ENCODE data around the gene ZNF805. TPM values are rescaled to one million over a fixed set of nuclear protein-coding genes. Genes with fewer than 3 reads are reported as not detected.
A peak's percentile ranks its signal among the peaks of the same experiment; 100 is the strongest.

Gene ZNF805
- total and polyA plus RNA-seq, 2 of the 13 experiments (the other 11 are each of a cell fraction or from before 2014, with no cell fraction given), result 5.1 to 12.8 TPM

DNA sequence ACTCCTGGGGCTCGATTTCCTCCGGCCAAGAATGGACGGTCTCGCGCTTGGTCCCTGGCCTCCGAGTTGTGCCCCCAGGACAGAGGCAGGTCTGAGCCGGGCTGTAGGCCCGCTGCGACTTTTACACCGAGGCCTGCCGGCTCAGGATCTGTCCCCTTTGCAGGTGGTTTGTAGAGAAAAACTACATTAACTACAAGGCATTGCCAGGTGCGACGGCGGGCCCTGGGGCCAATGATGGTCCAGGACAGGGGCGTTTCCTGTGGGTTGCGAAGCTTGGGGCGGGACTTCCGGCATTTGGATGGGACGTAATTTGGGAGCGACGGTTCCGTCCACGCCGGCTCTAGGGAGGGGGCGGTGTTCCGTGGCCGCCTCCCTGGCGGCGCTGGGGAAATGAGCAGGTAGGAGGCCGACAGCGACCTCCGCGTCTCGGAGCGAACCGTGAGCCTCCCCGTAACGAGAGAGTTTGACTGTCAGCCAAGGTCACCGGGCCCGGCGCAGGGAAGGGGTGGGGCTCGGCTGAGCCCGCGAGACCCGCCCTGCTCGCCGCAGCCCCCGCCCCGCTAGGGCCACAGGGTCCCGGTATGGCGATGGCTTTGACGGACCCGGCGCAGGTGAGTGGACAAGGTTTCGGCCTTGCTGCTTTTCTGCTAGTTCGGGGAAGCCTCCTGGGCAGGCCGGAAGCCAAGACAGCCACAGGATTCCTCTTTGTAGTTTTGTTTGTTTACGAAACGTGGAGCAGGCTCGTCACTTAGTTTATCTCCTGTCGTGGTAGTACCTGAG lies at the start of gene ZNF805 (continued):
- no peak for TF ChIP-seq PRDM15 (CRISPR knock-in tag; IDR thresholded peaks at IDR 0.05)
- peak; percentile 95 for TF ChIP-seq ZMYM4 (CRISPR knock-in tag; IDR thresholded peaks at IDR 0.05)
- TF ChIP-seq, protein P1, sequence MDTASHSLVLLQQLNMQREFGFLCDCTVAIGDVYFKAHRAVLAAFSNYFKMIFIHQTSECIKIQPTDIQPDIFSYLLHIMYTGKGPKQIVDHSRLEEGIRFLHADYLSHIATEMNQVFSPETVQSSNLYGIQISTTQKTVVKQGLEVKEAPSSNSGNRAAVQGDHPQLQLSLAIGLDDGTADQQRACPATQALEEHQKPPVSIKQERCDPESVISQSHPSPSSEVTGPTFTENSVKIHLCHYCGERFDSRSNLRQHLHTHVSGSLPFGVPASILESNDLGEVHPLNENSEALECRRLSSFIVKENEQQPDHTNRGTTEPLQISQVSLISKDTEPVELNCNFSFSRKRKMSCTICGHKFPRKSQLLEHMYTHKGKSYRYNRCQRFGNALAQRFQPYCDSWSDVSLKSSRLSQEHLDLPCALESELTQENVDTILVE (CRISPR knock-in tag; IDR thresholded peaks at IDR 0.05), result peak; percentile 98
- TF ChIP-seq ZNF296 (CRISPR knock-in tag; conservative IDR thresholded peaks at IDR 0.05), result no peak
- TF ChIP-seq, protein P2, sequence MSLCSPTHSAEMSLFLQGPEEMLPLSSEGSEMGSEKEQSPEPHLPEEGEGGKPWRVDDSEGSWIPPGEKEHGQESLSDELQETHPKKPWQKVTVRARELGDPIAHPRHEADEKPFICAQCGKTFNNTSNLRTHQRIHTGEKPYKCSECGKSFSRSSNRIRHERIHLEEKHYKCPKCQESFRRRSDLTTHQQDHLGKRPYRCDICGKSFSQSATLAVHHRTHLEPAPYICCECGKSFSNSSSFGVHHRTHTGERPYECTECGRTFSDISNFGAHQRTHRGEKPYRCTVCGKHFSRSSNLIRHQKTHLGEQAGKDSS (CRISPR knock-in tag; IDR thresholded peaks at IDR 0.05; ENCODE audit: borderline replicate concordance, low read depth), result no peak; the same call in 1 of the 2 replicates
- no peak for TF ChIP-seq SETDB1 (CRISPR knock-in tag; IDR thresholded peaks at IDR 0.05; ENCODE audit: borderline replicate concordance)
- TF ChIP-seq ZNF224 (CRISPR knock-in tag; IDR thresholded peaks at IDR 0.05), result peak; percentile 72; the same call in 1 of the 2 replicates
- TF ChIP-seq ZNF777 (CRISPR knock-in tag; IDR thresholded peaks at IDR 0.05), result peak; percentile 65
- peak; percentile 97 for TF ChIP-seq ZNF639 (CRISPR knock-in tag; conservative IDR thresholded peaks at IDR 0.05)
- peak; percentile 67 for TF ChIP-seq ZEB1 (IDR thresholded peaks at IDR 0.05; ENCODE audit: insufficient replicate concordance, low read depth)
- TF ChIP-seq, protein P3, sequence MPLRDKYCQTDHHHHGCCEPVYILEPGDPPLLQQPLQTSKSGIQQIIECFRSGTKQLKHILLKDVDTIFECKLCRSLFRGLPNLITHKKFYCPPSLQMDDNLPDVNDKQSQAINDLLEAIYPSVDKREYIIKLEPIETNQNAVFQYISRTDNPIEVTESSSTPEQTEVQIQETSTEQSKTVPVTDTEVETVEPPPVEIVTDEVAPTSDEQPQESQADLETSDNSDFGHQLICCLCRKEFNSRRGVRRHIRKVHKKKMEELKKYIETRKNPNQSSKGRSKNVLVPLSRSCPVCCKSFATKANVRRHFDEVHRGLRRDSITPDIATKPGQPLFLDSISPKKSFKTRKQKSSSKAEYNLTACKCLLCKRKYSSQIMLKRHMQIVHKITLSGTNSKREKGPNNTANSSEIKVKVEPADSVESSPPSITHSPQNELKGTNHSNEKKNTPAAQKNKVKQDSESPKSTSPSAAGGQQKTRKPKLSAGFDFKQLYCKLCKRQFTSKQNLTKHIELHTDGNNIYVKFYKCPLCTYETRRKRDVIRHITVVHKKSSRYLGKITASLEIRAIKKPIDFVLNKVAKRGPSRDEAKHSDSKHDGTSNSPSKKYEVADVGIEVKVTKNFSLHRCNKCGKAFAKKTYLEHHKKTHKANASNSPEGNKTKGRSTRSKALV (CRISPR knock-in tag; IDR thresholded peaks at IDR 0.05), result peak; percentile 73; the same call in 1 of the 2 replicates
- TF ChIP-seq ARID2 (CRISPR knock-in tag; IDR thresholded peaks at IDR 0.05; ENCODE audit: borderline replicate concordance), result peak; percentile 81; the same call in 1 of the 2 replicates
- TF ChIP-seq REL (CRISPR knock-in tag; conservative IDR thresholded peaks at IDR 0.05), result no peak
- TF ChIP-seq, protein P4, sequence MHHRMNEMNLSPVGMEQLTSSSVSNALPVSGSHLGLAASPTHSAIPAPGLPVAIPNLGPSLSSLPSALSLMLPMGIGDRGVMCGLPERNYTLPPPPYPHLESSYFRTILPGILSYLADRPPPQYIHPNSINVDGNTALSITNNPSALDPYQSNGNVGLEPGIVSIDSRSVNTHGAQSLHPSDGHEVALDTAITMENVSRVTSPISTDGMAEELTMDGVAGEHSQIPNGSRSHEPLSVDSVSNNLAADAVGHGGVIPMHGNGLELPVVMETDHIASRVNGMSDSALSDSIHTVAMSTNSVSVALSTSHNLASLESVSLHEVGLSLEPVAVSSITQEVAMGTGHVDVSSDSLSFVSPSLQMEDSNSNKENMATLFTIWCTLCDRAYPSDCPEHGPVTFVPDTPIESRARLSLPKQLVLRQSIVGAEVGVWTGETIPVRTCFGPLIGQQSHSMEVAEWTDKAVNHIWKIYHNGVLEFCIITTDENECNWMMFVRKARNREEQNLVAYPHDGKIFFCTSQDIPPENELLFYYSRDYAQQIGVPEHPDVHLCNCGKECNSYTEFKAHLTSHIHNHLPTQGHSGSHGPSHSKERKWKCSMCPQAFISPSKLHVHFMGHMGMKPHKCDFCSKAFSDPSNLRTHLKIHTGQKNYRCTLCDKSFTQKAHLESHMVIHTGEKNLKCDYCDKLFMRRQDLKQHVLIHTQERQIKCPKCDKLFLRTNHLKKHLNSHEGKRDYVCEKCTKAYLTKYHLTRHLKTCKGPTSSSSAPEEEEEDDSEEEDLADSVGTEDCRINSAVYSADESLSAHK (CRISPR knock-in tag; IDR thresholded peaks at IDR 0.05; ENCODE audit: borderline replicate concordance), result no peak
- peak; percentile 47; the same call in 1 of the 2 replicates for TF ChIP-seq PHF21A (CRISPR knock-in tag; IDR thresholded peaks at IDR 0.05)

Data from HepG2 (cell line).